GM12801 (cell line): ENCODE measurements around the gene DNM1.

Source experiments
- CTCF ChIP-seq: IDR thresholded peaks from one replicate; pipeline ENCODE4 v1.5.1; 2011; ENCODE audit warnings: control low read depth; ENCODE audit not compliant: insufficient read length; ENCODE audit errors: extremely low read depth

The DNM1 gene

GRCh38 chr9:128216781-128217553 lies 13.8 kb downstream of the DNM1 start:
- no peak for TF ChIP-seq CTCF

GRCh38 chr9:128218172-128218517 lies 15.0 kb downstream of the DNM1 start:
- TF ChIP-seq CTCF = no peak

GRCh38 chr9:128218518-128219389 lies 15.6 kb downstream of the DNM1 start:
- TF ChIP-seq CTCF = no peak

GRCh38 chr9:128219831-128220230 lies 16.7 kb downstream of the DNM1 start:
- TF ChIP-seq CTCF = no peak

- no peak for TF ChIP-seq CTCF
Observed at GRCh38 chr9:128222026-128222425, 18.8 kb downstream of the DNM1 start.

- TF ChIP-seq CTCF = no peak
Observed at GRCh38 chr9:128222880-128223670, 19.9 kb downstream of the DNM1 start.

DNA sequence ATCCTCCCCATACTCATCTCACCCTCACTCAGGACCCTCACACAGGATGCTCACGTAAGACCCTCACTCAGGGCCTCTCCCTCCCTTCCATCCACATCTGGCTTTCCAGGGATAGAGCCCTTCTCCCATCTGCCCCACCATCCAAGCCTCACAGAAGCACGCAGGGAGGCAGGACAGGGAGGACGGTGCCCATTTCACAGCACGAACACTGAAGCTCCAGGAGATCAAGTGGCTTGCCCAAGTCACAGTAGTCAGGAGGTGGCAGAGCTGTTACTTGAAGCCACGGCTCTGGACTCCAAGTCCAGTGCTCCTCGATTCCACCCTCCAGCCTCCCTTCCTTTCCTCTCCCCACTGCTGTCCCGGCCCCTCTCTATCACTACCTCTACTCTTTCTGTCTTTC lies 21.7 kb downstream of the DNM1 start:
- TF ChIP-seq CTCF = no peak
